Neuronal stem cell (in vitro differentiated cells): ENCODE results near the gene FAM174C.

Experiments used
- DNase-seq: peaks from one replicate; pipeline ENCODE4 v3.0.0-alpha.2; 2013; ENCODE audit warnings: low spot score
- H2AFZ ChIP-seq: one replicate; pipeline ENCODE4 v1.6.1; 2013; ENCODE audit warnings: mild to moderate bottlenecking, low read length, inconsistent platforms
- H2AK5ac ChIP-seq: 2 replicates; pipeline ENCODE4 v1.6.1; 2013; ENCODE audit warnings: low read depth, mild to moderate bottlenecking, inconsistent platforms, low read length, moderate library complexity, mixed read lengths
- H2BK120ac ChIP-seq: 2 replicates; pipeline ENCODE4 v1.6.1; 2013; ENCODE audit warnings: low read depth, mild to moderate bottlenecking, inconsistent platforms, low read length, moderate library complexity, mixed read lengths
- H2BK12ac ChIP-seq: one replicate; pipeline ENCODE4 v1.6.1; 2013; ENCODE audit warnings: low read length, inconsistent platforms
- H2BK15ac ChIP-seq: 2 replicates; pipeline ENCODE4 v1.6.1; 2013; ENCODE audit warnings: mild to moderate bottlenecking, low read length, inconsistent platforms, mixed read lengths
- H2BK5ac ChIP-seq: one replicate; pipeline ENCODE4 v1.6.1; 2013; ENCODE audit warnings: inconsistent platforms, mild to moderate bottlenecking, low read length, moderate library complexity
- H3K14ac ChIP-seq: one replicate; pipeline ENCODE4 v1.6.1; 2013; ENCODE audit warnings: low read length, inconsistent platforms
- H3K18ac ChIP-seq: 2 replicates; pipeline ENCODE4 v1.6.1; 2013; ENCODE audit warnings: low read length, inconsistent platforms
- H3K23ac ChIP-seq: 2 replicates; pipeline ENCODE4 v1.6.1; 2013; ENCODE audit warnings: low read depth, mild to moderate bottlenecking, mixed read lengths, low read length, inconsistent platforms; ENCODE audit not compliant: poor library complexity
- H3K27ac ChIP-seq: replicated peaks from 3 replicates; pipeline ENCODE4 v1.5.1; 2013; ENCODE audit warnings: low read length, inconsistent platforms
- H3K27me3 ChIP-seq, 3 experiments: 2 replicates each; pipeline ENCODE4 v1.6.1; 2013; ENCODE audit warnings: low read length in 3 of 3, mild to moderate bottlenecking in 2 of 3, inconsistent platforms in 1 of 3, low read depth in 1 of 3, mixed read lengths in 1 of 3, moderate library complexity in 1 of 3; ENCODE audit not compliant: control insufficient read depth in 3 of 3, insufficient read depth in 3 of 3
- H3K36me3 ChIP-seq, 2 donors: replicated peaks in 1 of 2; 2 replicates each; pipeline ENCODE4 v1.6.1; 2013; ENCODE audit warnings: low read length in 2 of 2; ENCODE audit not compliant: control insufficient read depth in 2 of 2, insufficient read depth in 2 of 2
- H3K4ac ChIP-seq: 2 replicates; pipeline ENCODE4 v1.6.1; 2013; ENCODE audit warnings: inconsistent platforms, mild to moderate bottlenecking, low read length, moderate library complexity
- H3K4me1 ChIP-seq, 2 donors: 1 replicate in 1 of 2; 2 replicates in 1 of 2; pipeline ENCODE4 v1.6.1; 2013; ENCODE audit warnings: low read length in 2 of 2, low read depth in 1 of 2; ENCODE audit not compliant: control insufficient read depth in 2 of 2, insufficient read depth in 1 of 2
- H3K4me2 ChIP-seq: one replicate; pipeline ENCODE4 v1.6.1; 2013; ENCODE audit warnings: mild to moderate bottlenecking, low read length, inconsistent platforms; ENCODE audit not compliant: insufficient read depth, poor library complexity, severe bottlenecking
- H3K4me3 ChIP-seq, 2 donors: 2 replicates each; pipeline ENCODE4 v1.5.1; 2013; ENCODE audit warnings: low read length in 2 of 2, mild to moderate bottlenecking in 2 of 2, inconsistent platforms in 1 of 2, moderate library complexity in 1 of 2
- H3K79me1 ChIP-seq: one replicate; pipeline ENCODE4 v1.6.1; 2013; ENCODE audit warnings: low read depth, mild to moderate bottlenecking, inconsistent platforms, low read length, moderate library complexity
- H3K9ac ChIP-seq: one replicate; pipeline ENCODE4 v1.6.1; 2013; ENCODE audit warnings: mild to moderate bottlenecking, low read depth, low read length, inconsistent platforms; ENCODE audit not compliant: poor library complexity
- H3K9me3 ChIP-seq, 2 donors: replicated peaks in 1 of 2; 2 replicates each; pipeline versions ENCODE3 to v1.6.1; 2013; ENCODE audit warnings: low read length in 2 of 2, mild to moderate bottlenecking in 2 of 2, inconsistent platforms in 1 of 2, low read depth in 1 of 2, mixed read lengths in 1 of 2, moderate library complexity in 1 of 2; ENCODE audit not compliant: control insufficient read depth in 2 of 2, insufficient read depth in 1 of 2
- H4K8ac ChIP-seq: one replicate; pipeline ENCODE4 v1.6.1; 2013; ENCODE audit warnings: low read depth, mild to moderate bottlenecking, inconsistent platforms, low read length, moderate library complexity
- H4K91ac ChIP-seq: one replicate; pipeline ENCODE4 v1.6.1; 2013; ENCODE audit warnings: low read length, low read depth, mild to moderate bottlenecking, inconsistent platforms; ENCODE audit not compliant: poor library complexity
- WGBS, 2 donors: extraction: QIAGEN DNeasy Blood & Tissue Kit; methylation state at CpG; one replicate each; pipeline ENCODE4 v1.1.7; 2013; ENCODE audit warnings: missing lambda C conversion rate in 2 of 2, mixed read lengths in 1 of 2; ENCODE audit not compliant: insufficient read length in 2 of 2, insufficient replicate concordance in 1 of 2; ENCODE audit errors: extremely low coverage in 2 of 2; 5-methylcytosine and 5-hydroxymethylcytosine counted together

The FAM174C gene

DNA sequence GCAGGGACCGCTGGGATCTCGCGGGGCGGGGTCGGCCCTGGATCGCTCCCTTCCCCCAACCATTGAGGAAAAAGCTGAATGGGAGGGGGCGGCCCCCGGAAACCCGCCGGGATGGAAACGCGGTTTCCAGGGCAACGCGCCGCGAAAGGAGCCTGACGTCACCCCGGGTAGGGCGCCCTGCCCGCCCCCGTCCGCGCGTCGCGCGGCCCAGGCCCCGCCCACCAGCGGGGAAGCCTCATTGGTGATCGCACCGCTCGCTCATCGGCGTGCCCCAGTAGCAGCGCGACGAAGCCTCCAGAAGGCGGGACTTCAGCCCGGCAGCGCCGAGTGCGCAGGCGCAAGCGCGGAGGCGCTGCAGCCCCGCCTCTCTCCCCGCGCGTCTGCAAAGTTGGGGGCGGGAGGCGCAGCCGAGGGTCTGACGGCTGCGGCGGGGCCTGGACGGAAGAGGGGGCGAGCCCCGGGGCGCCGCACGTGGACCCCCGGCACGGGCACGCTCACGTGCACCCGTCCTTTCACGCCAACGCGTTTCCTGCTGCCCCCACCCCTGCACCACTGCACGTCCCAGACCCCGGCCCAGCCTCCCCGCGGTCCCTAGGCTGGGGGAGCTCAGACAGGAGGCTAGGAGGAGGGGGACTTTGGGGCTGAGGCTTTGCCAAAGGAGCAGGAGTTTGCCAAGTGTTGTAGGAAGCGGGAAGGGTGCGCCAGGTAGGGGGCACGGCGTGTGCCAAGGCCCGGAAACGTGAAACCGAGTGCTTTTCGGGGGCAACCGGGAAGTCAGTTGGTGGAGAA, 14.4 kb upstream of the FAM174C start:
- Histone ChIP-seq H3K4me3 (peak overlapping the region; percentile 68 to 88), H3K36me3 (peaks cover 17 to 34% of the 10 kb centered on the region in 2 donors), H3K79me1 (peaks cover 21% of the 10 kb centered on the region), H3K4me2 (peak overlapping the region; percentile 91), H2BK120ac (peak overlapping the region; percentile 98), H3K4ac (peak overlapping the region; percentile 89), H4K8ac (no peak overlapping the region), H3K23ac (peak overlapping the region; percentile 97), H2AK5ac (peak overlapping the region; percentile 100), H3K4me1 (peaks cover 51 to 66% of the 10 kb centered on the region in 2 donors), H3K9ac (peak overlapping the region; percentile 99), H3K27me3 (no peaks in the 10 kb centered on the region), H2BK15ac (peak overlapping the region; percentile 100), H4K91ac (peak overlapping the region; percentile 99), H3K9me3 (no peaks in the 10 kb centered on the region), H3K27ac (peak overlapping the region; percentile 76), H3K14ac (peak overlapping the region; percentile 89), H3K18ac (peak overlapping the region; percentile 99), H2BK5ac (peak overlapping the region; percentile 97), H2BK12ac (peak overlapping the region; percentile 33), H2AFZ (peak overlapping the region; percentile 82)
- WGBS, 2 donors: no CpG with 5 or more reads among the region's 83 CpGs
- DNase-seq: peak; percentile 97

DNA sequence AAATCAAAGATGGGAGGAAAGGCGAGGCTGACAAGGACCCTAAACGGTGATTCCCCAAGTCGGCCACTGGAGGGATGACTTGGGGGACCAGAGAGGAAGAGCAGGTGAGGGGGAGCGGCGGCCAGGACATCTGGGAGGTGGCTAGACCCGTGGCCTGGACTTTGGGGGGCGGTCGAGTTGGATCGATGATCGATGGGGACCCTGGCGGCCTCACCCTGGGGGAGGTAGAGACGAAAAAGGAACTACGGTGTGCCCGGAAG, 13.9 kb upstream of the FAM174C start:
- no peak for DNase-seq
- Histone ChIP-seq H3K27ac (peak overlapping the region; percentile 76), H2AK5ac (peak overlapping the region; percentile 100)

DNA sequence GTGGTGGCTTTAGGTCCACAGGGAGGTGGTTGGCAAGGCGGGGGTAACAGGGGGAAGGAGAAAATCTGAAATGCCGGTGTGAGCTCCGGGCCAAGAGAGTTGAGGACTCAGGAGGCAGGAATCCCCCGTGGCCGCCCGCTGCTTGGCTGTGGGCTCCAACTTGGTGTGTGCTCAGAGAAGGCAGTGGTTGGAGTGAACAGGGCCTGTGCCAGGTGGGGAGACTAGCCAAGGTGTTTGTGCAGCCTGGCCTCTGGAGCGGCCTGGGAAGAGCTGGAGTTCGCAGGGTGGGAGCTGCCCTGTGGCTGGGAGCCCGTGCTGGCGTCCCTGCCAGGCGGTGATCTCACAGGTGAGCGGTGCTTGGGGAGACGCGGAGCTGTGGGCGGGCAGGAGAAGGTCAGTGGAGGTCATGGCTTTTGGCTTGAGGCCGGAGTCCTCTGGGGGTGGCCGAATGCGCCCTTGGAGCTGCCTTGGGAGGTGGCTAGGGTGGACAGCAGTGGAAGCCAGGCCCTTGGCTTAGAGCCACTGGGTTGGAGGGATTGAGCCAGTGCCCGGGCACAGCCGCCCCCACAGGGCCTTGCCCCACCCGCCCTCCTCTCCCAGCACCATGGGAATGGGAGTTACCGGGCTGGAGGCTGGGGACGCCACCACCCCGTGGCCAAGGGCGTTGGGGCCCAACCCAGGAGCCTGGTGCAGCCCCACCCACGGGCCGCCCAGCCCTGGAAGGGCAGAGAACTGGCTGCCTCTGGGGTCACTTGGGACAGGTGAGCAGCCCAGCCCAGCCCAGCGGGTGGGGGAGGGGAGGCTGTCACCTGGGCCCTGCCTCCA, 13.3 kb upstream of the FAM174C start:
- Histone ChIP-seq H4K91ac (peak overlapping the region; percentile 92), H3K79me1 (peaks cover 23% of the 10 kb centered on the region), H3K36me3 (peaks cover 8 to 25% of the 10 kb centered on the region in 2 donors), H3K23ac (peak overlapping the region; percentile 91), H3K4ac (peak overlapping the region; percentile 69), H2BK12ac (peak overlapping the region; percentile 99), H3K27ac (peak overlapping the region; percentile 76), H3K18ac (peak overlapping the region; percentile 99), H2AK5ac (peak overlapping the region; percentile 100), H3K4me2 (peak overlapping the region; percentile 79), H3K4me1 (peaks cover 51 to 63% of the 10 kb centered on the region in 2 donors), H2BK5ac (peak overlapping the region; percentile 97), H3K27me3 (no peaks in the 10 kb centered on the region), H3K14ac (peak overlapping the region; percentile 56), H3K4me3 (peak overlapping the region; percentile 68 to 88), H4K8ac (peak overlapping the region; percentile 97), H3K9me3 (no peaks in the 10 kb centered on the region), H2BK15ac (peak overlapping the region; percentile 100), H2BK120ac (peak overlapping the region; percentile 72), H2AFZ (no peak overlapping the region), H3K9ac (peak overlapping the region; percentile 99)
- no CpG with 5 or more reads among the region's 28 CpGs for WGBS, 2 donors
- DNase-seq: no peak

More for the DNA sequence above, 13.9 kb upstream of the FAM174C start:
- H2BK15ac ChIP-seq: peak overlapping the region; percentile 100
- peak overlapping the region; percentile 91 for H3K23ac ChIP-seq
- peak overlapping the region; percentile 79 for H3K4me2 ChIP-seq
- H3K4me1 ChIP-seq: peaks cover 53 to 67% of the 10 kb centered on the region in 2 donors
- H3K36me3 ChIP-seq: peaks cover 14 to 30% of the 10 kb centered on the region in 2 donors
- H2BK120ac ChIP-seq: peak overlapping the region; percentile 98
- H3K9me3 ChIP-seq: no peaks in the 10 kb centered on the region
- no peaks in the 10 kb centered on the region for H3K27me3 ChIP-seq
- peak overlapping the region; percentile 33 for H2BK12ac ChIP-seq
- peak overlapping the region; percentile 99 for H3K9ac ChIP-seq
- H4K91ac ChIP-seq: peak overlapping the region; percentile 92
- peak overlapping the region; percentile 68 to 88 for H3K4me3 ChIP-seq
- H3K18ac ChIP-seq: peak overlapping the region; percentile 99
- peaks cover 23% of the 10 kb centered on the region for H3K79me1 ChIP-seq
- peak overlapping the region; percentile 97 for H2BK5ac ChIP-seq
- H2AFZ ChIP-seq: peak overlapping the region; percentile 82
- peak overlapping the region; percentile 56 for H3K14ac ChIP-seq
- WGBS, 2 donors: no CpG with 5 or more reads among the region's 14 CpGs
- peak overlapping the region; percentile 69 for H3K4ac ChIP-seq
- peak overlapping the region; percentile 82 for H4K8ac ChIP-seq
